ENCODE results near the gene BORCS5.

GRCh38 chr12:12445165-12445881 is 88.4 kb downstream of the BORCS5 start:
- TF ChIP-seq TAF1 (IDR thresholded peaks at IDR 0.05; ENCODE audit: borderline replicate concordance, insufficient read depth, low read length): no peak
- TF ChIP-seq SIN3A (IDR thresholded peaks at IDR 0.05; ENCODE audit: borderline replicate concordance, insufficient read depth, low read length): no peak
- TF ChIP-seq POLR2AphosphoS5 (IDR thresholded peaks at IDR 0.05; ENCODE audit: low read depth, low read length): no peak
- no peak for TF ChIP-seq REST (IDR thresholded peaks at IDR 0.05; ENCODE audit: insufficient read depth in 1 of 2, low read depth in 2 of 2, low read length in 2 of 2)

Data from PFSK-1 (cell line).